WI38 (cell line): ENCODE data around the gene AGAP3.

Experiments used
- H3K4me3 ChIP-seq: 2 replicates; pipeline ENCODE4 v1.5.1; 2011; ENCODE audit warnings: low read depth, mild to moderate bottlenecking, control low read depth, low read length
- TF ChIP-seq, protein P1 (sequence below): IDR thresholded peaks from 2 replicates; pipeline ENCODE4 v1.5.1; 2012; ENCODE audit warnings: low read depth, mild to moderate bottlenecking, control low read depth, low read length

AGAP3 gene

DNA sequence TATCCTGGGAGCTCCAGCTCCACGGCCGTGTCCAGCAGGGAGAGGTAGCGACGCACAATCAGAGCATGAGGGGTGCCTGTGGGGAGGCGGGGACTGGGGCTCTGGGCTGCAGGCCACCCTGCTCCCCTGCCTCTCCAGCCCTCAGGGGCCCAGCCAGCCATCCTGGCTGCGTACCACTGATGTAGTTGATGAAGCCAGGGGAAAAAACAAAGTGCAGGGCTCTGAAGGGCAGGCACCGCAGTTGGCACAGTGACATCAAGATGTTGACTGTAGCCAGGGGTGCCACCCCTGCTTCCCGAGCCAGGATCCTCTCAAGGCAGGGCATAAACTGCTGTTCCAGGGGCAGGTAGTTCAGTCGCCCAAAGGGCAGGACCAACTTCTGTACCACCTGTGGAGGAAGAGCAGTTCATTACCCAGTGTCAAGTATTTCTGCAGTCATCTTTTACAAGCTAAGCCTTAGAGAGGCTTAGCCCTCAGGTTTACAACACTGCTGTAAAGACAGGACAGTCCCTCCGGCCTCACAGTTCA, 8.5 kb upstream of the AGAP3 start:
- TF ChIP-seq, protein P1, sequence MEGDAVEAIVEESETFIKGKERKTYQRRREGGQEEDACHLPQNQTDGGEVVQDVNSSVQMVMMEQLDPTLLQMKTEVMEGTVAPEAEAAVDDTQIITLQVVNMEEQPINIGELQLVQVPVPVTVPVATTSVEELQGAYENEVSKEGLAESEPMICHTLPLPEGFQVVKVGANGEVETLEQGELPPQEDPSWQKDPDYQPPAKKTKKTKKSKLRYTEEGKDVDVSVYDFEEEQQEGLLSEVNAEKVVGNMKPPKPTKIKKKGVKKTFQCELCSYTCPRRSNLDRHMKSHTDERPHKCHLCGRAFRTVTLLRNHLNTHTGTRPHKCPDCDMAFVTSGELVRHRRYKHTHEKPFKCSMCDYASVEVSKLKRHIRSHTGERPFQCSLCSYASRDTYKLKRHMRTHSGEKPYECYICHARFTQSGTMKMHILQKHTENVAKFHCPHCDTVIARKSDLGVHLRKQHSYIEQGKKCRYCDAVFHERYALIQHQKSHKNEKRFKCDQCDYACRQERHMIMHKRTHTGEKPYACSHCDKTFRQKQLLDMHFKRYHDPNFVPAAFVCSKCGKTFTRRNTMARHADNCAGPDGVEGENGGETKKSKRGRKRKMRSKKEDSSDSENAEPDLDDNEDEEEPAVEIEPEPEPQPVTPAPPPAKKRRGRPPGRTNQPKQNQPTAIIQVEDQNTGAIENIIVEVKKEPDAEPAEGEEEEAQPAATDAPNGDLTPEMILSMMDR = no peak
- H3K4me3 ChIP-seq = no peak overlapping the region

DNA sequence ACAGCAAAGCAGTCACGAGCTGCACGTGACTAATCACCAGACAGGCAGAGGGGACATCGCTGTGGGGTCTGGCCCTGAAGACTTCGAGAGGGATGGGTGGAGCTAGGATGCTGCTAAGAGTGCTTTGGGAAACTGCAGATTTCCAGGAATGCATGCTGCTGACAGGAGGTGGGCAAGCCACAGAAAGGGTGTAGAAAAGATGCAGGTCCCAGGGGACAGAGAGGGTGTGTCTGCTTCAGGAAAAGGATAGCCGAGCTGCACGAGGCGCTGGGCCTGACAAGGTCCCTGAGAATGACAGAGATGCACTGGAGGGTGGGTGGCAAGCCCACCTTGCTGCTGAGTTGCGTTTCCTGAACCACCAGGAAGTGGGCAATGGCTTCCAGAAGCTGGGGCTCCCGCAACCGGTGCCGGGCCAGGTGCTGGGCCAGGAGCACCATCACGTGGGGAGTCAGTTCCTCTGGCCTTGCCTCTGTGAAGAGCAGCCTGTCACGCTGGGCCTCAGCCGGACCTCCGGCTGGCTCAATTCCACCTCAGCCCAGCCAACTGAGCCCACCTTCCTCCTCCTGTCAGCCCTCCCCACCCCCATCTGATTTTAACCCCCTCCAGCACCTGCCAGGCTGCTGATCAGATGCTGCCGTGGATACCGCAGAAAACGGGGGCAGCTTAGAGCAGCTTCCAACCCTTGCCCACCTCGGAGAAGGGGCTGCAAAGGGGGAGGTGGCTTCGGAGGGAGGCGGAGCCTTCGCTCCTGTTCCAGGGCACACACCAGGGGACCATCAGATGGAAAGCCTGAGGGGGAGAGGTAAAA, 7.8 kb upstream of the AGAP3 start:
- TF ChIP-seq, protein P1 = no peak
- no peak overlapping the region for H3K4me3 ChIP-seq

DNA sequence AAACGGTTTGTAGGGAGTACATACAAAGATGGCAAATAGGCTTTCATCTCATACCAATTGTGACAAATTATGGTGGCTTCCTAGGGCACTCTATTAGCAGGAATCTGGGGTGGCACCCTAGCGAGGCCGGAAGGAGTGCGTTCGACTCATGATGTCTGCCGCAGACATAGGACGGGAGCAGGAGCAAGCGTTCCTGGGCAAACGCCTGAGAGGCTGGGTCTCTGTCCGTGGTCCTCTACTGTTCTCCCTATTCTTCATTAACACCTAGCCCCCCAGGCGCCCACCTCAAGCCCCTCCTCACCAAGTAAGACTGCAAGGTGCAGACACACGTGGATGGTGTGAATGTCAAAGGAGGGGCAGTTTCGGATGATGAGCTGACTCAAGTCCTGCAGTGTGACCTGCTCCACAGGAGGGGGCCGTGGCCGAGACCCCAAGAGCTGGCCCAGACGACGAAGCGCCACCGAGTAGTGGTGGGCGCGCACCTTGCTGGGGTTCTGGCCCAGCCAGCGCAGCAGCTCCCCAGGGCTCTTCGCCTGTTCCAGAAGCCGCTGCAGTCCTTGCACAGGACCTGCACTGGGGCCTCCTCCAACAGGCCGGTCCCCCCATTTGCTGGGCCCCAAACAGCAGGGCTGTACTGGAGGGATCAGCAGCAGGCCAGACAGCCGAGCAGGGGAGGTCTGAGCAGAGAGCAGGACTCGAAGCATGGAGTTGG, 6.9 kb upstream of the AGAP3 start:
- peak overlapping the region; percentile 88 for H3K4me3 ChIP-seq
- TF ChIP-seq, protein P1 = no peak

- TF ChIP-seq, protein P1 = no peak
Observed at GRCh38 chr7:151080067-151080521, 6.2 kb upstream of the AGAP3 start.

GRCh38 chr7:151080522-151081169, 5.6 kb upstream of the AGAP3 start, which contains the start of gene FASTK:
TSS of gene FASTK (minus strand) at chr7:151080809. CDS start at chr7:151080766, 43 bp downstream.
- H3K4me3 ChIP-seq = peak within 1 kb of the TSS; percentile 88
- TF ChIP-seq, protein P1 = no peak

More at GRCh38 chr7:151080067-151080521, 6.2 kb upstream of the AGAP3 start:
- H3K4me3 ChIP-seq = peak overlapping the region; percentile 88

DNA sequence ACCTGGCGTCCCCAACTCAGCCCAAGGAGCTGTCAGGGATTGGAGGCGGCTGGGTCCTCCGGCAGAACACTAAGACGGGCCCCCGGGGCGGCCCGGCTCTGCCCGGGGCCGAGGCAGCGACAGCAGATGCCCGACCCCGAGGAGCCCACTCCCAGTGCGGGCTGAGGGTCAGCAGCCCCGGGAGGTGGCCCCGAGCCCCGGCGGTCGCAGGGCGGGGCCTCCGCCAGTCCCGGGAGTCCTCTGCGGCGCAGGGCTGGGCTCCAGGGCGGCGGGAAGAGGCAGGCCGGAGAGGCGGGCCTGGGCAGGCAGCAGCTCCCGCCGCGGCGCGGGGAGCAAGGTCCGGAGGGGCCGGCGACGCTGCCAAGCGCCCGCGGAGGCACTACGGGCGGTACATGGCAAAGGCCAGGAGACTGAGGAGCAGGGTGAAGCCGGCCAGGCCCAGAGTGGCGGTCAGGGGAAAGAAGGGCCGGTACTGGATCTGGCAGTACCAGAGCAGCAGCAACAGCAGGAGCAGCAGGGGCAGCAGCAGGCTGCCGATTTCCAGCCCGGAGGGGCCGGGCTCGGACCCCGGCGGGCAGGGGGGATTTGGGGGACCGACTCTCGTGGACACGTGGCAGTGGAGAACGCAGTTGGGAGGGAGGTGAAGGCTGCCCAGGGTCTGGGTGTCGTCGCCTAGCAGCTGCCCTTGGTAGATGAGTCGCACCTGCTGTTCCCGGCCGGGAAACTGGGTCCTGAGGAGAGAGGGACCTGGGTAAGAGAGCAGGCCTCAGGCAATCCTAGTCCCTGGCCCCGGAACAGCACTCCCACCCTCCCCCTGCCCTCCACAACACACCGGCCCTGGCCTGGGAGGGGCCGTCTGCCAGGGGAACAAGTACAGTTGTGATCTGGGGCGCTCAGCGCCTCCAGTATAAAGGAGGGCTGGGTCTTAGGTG, 4.8 kb upstream of the AGAP3 start:
- peak overlapping the region; percentile 88 for H3K4me3 ChIP-seq
- TF ChIP-seq, protein P1 = no peak
